HepG2 (cell line): Measurements from ENCODE around the gene SLFN14.

ENCODE experiments used
- BRD4 ChIP-seq: sonication (generic); formaldehyde crosslinking; IDR thresholded peaks from 2 replicates; pipeline ENCODE4 v1.4.0; 2020; ENCODE audit warnings: missing genetic modification reagents
- EZH2 ChIP-seq: conservative IDR thresholded peaks from 2 replicates; pipeline ENCODE4 v1.6.1; 2012; ENCODE audit warnings: mild to moderate bottlenecking, low read depth, low read length, moderate library complexity
- MAZ ChIP-seq, 2 experiments: sonication (generic) in 1 of 2; formaldehyde crosslinking in 1 of 2; IDR thresholded peaks; 2 replicates each; pipeline versions ENCODE4 v1.5.0 to v1.6.1; 2012 to 2020; ENCODE audit warnings: low read depth in 2 of 2, mild to moderate bottlenecking in 2 of 2, borderline replicate concordance in 1 of 2, improper control_type of control experiment in 1 of 2, low read length in 1 of 2, missing genetic modification reagents in 1 of 2, moderate library complexity in 1 of 2
- MTA3 ChIP-seq: sonication (generic); formaldehyde crosslinking; IDR thresholded peaks from 2 replicates; pipeline ENCODE4 v1.4.0; 2020; ENCODE audit warnings: missing genetic modification reagents
- POLR2A ChIP-seq, 2 experiments: IDR thresholded peaks; 2 replicates each; pipeline ENCODE4 v1.6.1; 2011; ENCODE audit warnings: low read depth in 2 of 2, low read length in 2 of 2, mild to moderate bottlenecking in 1 of 2, moderate library complexity in 1 of 2; ENCODE audit not compliant: insufficient read depth in 1 of 2
- RXRA ChIP-seq: sonication (generic); formaldehyde crosslinking; IDR thresholded peaks from 2 replicates; pipeline ENCODE4 v1.5.1; 2020; ENCODE audit warnings: missing genetic modification reagents
- ZBTB38 ChIP-seq: sonication (generic); formaldehyde crosslinking; IDR thresholded peaks from 2 replicates; pipeline ENCODE4 v1.5.1; 2020; ENCODE audit warnings: mild to moderate bottlenecking, missing genetic modification reagents
- TF ChIP-seq, protein P1 (sequence below): sonication (generic); formaldehyde crosslinking; IDR thresholded peaks from 2 replicates; pipeline ENCODE4 v1.5.0; 2020; ENCODE audit warnings: mild to moderate bottlenecking, missing genetic modification reagents, moderate library complexity
- TF ChIP-seq, protein P2 (sequence below), 2 experiments: sonication (generic) in 1 of 2; formaldehyde crosslinking in 1 of 2; IDR thresholded peaks; 2 replicates each; pipeline versions ENCODE4 v1.4.0 to v1.6.1; 2018 to 2020; ENCODE audit warnings: missing genetic modification reagents in 2 of 2, borderline replicate concordance in 1 of 2, low read depth in 1 of 2, mild to moderate bottlenecking in 1 of 2, missing biosample characterization in 1 of 2
- TF ChIP-seq, protein P3 (sequence below): sonication (generic); formaldehyde crosslinking; IDR thresholded peaks from 2 replicates; pipeline ENCODE4 v1.4.0; 2020; ENCODE audit warnings: missing genetic modification reagents
- TF ChIP-seq, protein P4 (sequence below): sonication (generic); formaldehyde crosslinking; IDR thresholded peaks from 2 replicates; pipeline ENCODE4 v1.4.0; 2020; ENCODE audit warnings: missing genetic modification reagents, mild to moderate bottlenecking, borderline replicate concordance

DNA sequence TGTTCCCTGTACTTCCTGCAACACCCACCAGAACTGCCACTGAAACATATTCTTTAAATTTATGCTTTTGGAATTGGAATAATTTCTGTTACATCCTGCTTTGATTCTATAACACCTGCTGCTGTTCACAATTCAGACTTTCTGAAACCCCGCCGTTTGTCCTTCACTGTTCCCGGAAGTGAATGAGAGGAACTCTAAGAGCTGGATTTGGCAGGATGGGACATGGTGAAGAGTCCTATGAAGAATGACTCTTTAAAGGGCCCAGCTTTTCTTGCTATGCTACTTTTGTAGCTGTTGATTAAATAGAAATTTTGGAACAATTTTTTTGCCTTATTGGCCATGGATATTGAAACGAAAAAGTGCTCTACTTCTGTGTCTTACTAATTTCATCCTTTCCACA lies 35.5 kb upstream of the SLFN14 start:
- TF ChIP-seq EZH2 = no peak
- TF ChIP-seq MAZ (IDR thresholded peaks at IDR 0.05; ENCODE audit: borderline replicate concordance, low read depth, low read length) = no peak
- no peak for TF ChIP-seq MAZ (CRISPR knock-in tag; IDR thresholded peaks at IDR 0.05; ENCODE audit: low read depth)
- no peak for TF ChIP-seq ZBTB38 (CRISPR knock-in tag)
- TF ChIP-seq, protein P1, sequence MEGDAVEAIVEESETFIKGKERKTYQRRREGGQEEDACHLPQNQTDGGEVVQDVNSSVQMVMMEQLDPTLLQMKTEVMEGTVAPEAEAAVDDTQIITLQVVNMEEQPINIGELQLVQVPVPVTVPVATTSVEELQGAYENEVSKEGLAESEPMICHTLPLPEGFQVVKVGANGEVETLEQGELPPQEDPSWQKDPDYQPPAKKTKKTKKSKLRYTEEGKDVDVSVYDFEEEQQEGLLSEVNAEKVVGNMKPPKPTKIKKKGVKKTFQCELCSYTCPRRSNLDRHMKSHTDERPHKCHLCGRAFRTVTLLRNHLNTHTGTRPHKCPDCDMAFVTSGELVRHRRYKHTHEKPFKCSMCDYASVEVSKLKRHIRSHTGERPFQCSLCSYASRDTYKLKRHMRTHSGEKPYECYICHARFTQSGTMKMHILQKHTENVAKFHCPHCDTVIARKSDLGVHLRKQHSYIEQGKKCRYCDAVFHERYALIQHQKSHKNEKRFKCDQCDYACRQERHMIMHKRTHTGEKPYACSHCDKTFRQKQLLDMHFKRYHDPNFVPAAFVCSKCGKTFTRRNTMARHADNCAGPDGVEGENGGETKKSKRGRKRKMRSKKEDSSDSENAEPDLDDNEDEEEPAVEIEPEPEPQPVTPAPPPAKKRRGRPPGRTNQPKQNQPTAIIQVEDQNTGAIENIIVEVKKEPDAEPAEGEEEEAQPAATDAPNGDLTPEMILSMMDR (CRISPR knock-in tag) = no peak
- TF ChIP-seq BRD4 (CRISPR knock-in tag) = no peak
- TF ChIP-seq RXRA (CRISPR knock-in tag) = no peak
- TF ChIP-seq MTA3 (CRISPR knock-in tag) = no peak
- TF ChIP-seq, protein P2, sequence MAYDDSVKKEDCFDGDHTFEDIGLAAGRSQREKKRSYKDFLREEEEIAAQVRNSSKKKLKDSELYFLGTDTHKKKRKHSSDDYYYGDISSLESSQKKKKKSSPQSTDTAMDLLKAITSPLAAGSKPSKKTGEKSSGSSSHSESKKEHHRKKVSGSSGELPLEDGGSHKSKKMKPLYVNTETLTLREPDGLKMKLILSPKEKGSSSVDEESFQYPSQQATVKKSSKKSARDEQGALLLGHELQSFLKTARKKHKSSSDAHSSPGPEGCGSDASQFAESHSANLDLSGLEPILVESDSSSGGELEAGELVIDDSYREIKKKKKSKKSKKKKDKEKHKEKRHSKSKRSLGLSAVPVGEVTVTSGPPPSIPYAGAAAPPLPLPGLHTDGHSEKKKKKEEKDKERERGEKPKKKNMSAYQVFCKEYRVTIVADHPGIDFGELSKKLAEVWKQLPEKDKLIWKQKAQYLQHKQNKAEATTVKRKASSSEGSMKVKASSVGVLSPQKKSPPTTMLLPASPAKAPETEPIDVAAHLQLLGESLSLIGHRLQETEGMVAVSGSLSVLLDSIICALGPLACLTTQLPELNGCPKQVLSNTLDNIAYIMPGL (CRISPR knock-in tag; IDR thresholded peaks at IDR 0.05; ENCODE audit: borderline replicate concordance in 1 of 2, low read depth in 1 of 2) = no peak
- TF ChIP-seq POLR2A (IDR thresholded peaks at IDR 0.05; ENCODE audit: insufficient read depth in 1 of 2, low read depth in 2 of 2, low read length in 2 of 2) = no peak
- TF ChIP-seq, protein P3, sequence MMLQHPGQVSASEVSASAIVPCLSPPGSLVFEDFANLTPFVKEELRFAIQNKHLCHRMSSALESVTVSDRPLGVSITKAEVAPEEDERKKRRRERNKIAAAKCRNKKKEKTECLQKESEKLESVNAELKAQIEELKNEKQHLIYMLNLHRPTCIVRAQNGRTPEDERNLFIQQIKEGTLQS (CRISPR knock-in tag) = no peak
- TF ChIP-seq, protein P4, sequence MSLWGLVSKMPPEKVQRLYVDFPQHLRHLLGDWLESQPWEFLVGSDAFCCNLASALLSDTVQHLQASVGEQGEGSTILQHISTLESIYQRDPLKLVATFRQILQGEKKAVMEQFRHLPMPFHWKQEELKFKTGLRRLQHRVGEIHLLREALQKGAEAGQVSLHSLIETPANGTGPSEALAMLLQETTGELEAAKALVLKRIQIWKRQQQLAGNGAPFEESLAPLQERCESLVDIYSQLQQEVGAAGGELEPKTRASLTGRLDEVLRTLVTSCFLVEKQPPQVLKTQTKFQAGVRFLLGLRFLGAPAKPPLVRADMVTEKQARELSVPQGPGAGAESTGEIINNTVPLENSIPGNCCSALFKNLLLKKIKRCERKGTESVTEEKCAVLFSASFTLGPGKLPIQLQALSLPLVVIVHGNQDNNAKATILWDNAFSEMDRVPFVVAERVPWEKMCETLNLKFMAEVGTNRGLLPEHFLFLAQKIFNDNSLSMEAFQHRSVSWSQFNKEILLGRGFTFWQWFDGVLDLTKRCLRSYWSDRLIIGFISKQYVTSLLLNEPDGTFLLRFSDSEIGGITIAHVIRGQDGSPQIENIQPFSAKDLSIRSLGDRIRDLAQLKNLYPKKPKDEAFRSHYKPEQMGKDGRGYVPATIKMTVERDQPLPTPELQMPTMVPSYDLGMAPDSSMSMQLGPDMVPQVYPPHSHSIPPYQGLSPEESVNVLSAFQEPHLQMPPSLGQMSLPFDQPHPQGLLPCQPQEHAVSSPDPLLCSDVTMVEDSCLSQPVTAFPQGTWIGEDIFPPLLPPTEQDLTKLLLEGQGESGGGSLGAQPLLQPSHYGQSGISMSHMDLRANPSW (CRISPR knock-in tag) = no peak
